CD4-positive, alpha-beta memory T cell (primary cell): Measurements from ENCODE around the gene E4F1. TPM values are rescaled to one million over a fixed set of nuclear protein-coding genes. Genes with fewer than 3 reads are reported as not detected.

Experiments used
- CTCF ChIA-PET: fragments of 350-600 bp; sonication (Branson Sonifier 250); formaldehyde crosslinking; loops from one replicate; lab custom pipeline; 2021; ENCODE audit warnings: inconsistent platforms; ENCODE audit not compliant: partially characterized antibody; lab: Charles Lee
- POLR2A ChIA-PET: fragments of 350-600 bp; sonication (Branson Sonifier 250); formaldehyde crosslinking; loops from one replicate; lab custom pipeline; 2021; ENCODE audit not compliant: partially characterized antibody; lab: Charles Lee
- DNase-seq, 5 donors: peaks; one replicate each; pipeline versions ENCODE4 v3.0.0 to v3.0.0-alpha.2; 2020 to 2022; ENCODE audit warnings: mixed read lengths in 1 of 5
- H3K27ac ChIP-seq: one replicate; pipeline ENCODE4 v1.7.0; 2013; ENCODE audit warnings: low read depth, low read length
- H3K27me3 ChIP-seq: 2 replicates; pipeline ENCODE4 v1.7.0; 2013; ENCODE audit warnings: mild to moderate bottlenecking, low read length, moderate library complexity; ENCODE audit not compliant: insufficient read depth
- H3K36me3 ChIP-seq: 2 replicates; pipeline ENCODE4 v1.7.0; 2013; ENCODE audit warnings: mild to moderate bottlenecking, low read length, moderate library complexity; ENCODE audit not compliant: insufficient read depth
- H3K4me1 ChIP-seq: 2 replicates; pipeline ENCODE4 v1.7.0; 2013; ENCODE audit warnings: mild to moderate bottlenecking, low read length, moderate library complexity; ENCODE audit not compliant: insufficient read depth
- H3K4me3 ChIP-seq, 2 donors: one replicate each; pipeline ENCODE4 v1.7.0; 2013; ENCODE audit warnings: low read length in 2 of 2, mild to moderate bottlenecking in 1 of 2
- H3K9me3 ChIP-seq, 2 donors: one replicate each; pipeline ENCODE4 v1.7.0; 2013; ENCODE audit warnings: low read length in 2 of 2, control low read depth in 1 of 2; ENCODE audit not compliant: control insufficient read depth in 1 of 2
- H3K27ac Mint-ChIP-seq, 7 donors: one replicate each; pipeline ENCODE4 v1.8.0; 2020 to 2021; ENCODE audit warnings: mixed read lengths in 7 of 7, mild to moderate bottlenecking in 6 of 7, inconsistent platforms in 3 of 7, moderate library complexity in 3 of 7
- H3K27me3 Mint-ChIP-seq, 2 donors: one replicate each; pipeline ENCODE4 v1.8.0; 2020 to 2021; ENCODE audit warnings: mixed read lengths in 2 of 2
- H3K36me3 Mint-ChIP-seq, 2 donors: one replicate each; pipeline ENCODE4 v1.8.0; 2020 to 2021; ENCODE audit warnings: mixed read lengths in 2 of 2, inconsistent platforms in 1 of 2, mild to moderate bottlenecking in 1 of 2
- H3K4me1 Mint-ChIP-seq, 4 donors: one replicate each; pipeline ENCODE4 v1.8.0; 2020 to 2021; ENCODE audit warnings: mixed read lengths in 4 of 4, mild to moderate bottlenecking in 1 of 4
- H3K4me3 Mint-ChIP-seq, 8 donors: one replicate each; pipeline ENCODE4 v1.8.0; 2020 to 2021; ENCODE audit warnings: mixed read lengths in 8 of 8, mild to moderate bottlenecking in 7 of 8, moderate library complexity in 6 of 8, inconsistent platforms in 3 of 8
- H3K9me3 Mint-ChIP-seq, 8 donors: one replicate each; pipeline ENCODE4 v1.8.0; 2020 to 2021; ENCODE audit warnings: mixed read lengths in 8 of 8, mild to moderate bottlenecking in 5 of 8, inconsistent platforms in 3 of 8, moderate library complexity in 1 of 8
- intact Hi-C: fragments of 100-400 bp; cut with micrococcal nuclease; formaldehyde crosslinking; loops from one replicate; pipeline ENCODE4 v1.15.1; 2023
- polyA plus RNA-seq, 2 donors: library from polyadenylated mRNA; unstranded; fragments of 300-500 nt; fragmentation: Illumina TruSeq; gene quantifications; one replicate each; pipeline ENCODE4 v1.2.3, GENCODE V29; 2021
- total RNA-seq, 2 experiments: library from RNA; stranded (reverse); gene quantifications; one replicate each; pipeline ENCODE4 v1.2.3, GENCODE V29; 2021

The E4F1 gene
- total and polyA plus RNA-seq, 4 experiments from 2014 or later, result 6.7 to 49.7 (median 33.7) TPM

- Histone ChIP-seq H3K4me3 (no peak overlapping the region), H3K27ac (no peak overlapping the region), H3K36me3 (peaks cover 33% of the 10 kb centered on the region), H3K27me3 (no peaks in the 10 kb centered on the region), H3K9me3 (no peaks in the 10 kb centered on the region), H3K4me1 (no peaks in the 10 kb centered on the region)
- Mint-ChIP-seq H3K27me3 (peaks cover 0 to 1% of the 10 kb centered on the region in 2 donors), H3K27ac (no peak overlapping the region), H3K9me3 (no peaks in the 10 kb centered on the region), H3K4me3 (no peak overlapping the region), H3K36me3 (peaks cover 10 to 26% of the 10 kb centered on the region in 2 donors), H3K4me1 (peaks cover 0 to 9% (median 0%) of the 10 kb centered on the region in 4 donors)
- DNase-seq, result no peak
- POLR2A ChIA-PET, result no interaction called here
- intact Hi-C loops, result no loop called here
- CTCF ChIA-PET, result no interaction called here
Observed at GRCh38 chr16:2234813-2235170, 11.4 kb downstream of the E4F1 start.

- Mint-ChIP-seq H3K36me3 (peaks cover 6 to 21% of the 10 kb centered on the region in 2 donors), H3K4me1 (peaks cover 0 to 9% (median 0%) of the 10 kb centered on the region in 4 donors), H3K4me3 (no peak overlapping the region), H3K27ac (no peak overlapping the region), H3K27me3 (no peaks in the 10 kb centered on the region), H3K9me3 (no peaks in the 10 kb centered on the region)
- intact Hi-C loops, result no loop called here
- H3K27ac ChIP-seq, result no peak overlapping the region
- ChIA-PET CTCF (no interaction called here), POLR2A (no interaction called here)
- H3K4me1 ChIP-seq, result no peaks in the 10 kb centered on the region
- peaks cover 29% of the 10 kb centered on the region for H3K36me3 ChIP-seq
- H3K4me3 ChIP-seq, result no peak overlapping the region
- H3K9me3 ChIP-seq, result no peaks in the 10 kb centered on the region
- DNase-seq, result no peak
- H3K27me3 ChIP-seq, result no peaks in the 10 kb centered on the region
Observed at GRCh38 chr16:2235234-2235651, 11.9 kb downstream of the E4F1 start.

GRCh38 chr16:2235695-2236336 is 12.4 kb downstream of the E4F1 start:
- H3K27ac ChIP-seq, result no peak overlapping the region
- DNase-seq, result no peak
- Mint-ChIP-seq H3K9me3 (no peaks in the 10 kb centered on the region), H3K4me1 (peaks cover 0 to 9% (median 0%) of the 10 kb centered on the region in 4 donors), H3K27me3 (no peaks in the 10 kb centered on the region), H3K27ac (no peak overlapping the region), H3K4me3 (no peak overlapping the region), H3K36me3 (peaks cover 5 to 18% of the 10 kb centered on the region in 2 donors)
- H3K27me3 ChIP-seq, result no peaks in the 10 kb centered on the region
- intact Hi-C loops, result no loop called here
- H3K4me1 ChIP-seq, result no peaks in the 10 kb centered on the region
- peaks cover 29% of the 10 kb centered on the region for H3K36me3 ChIP-seq
- CTCF ChIA-PET, result no interaction called here
- H3K4me3 ChIP-seq, result no peak overlapping the region
- H3K9me3 ChIP-seq, result no peaks in the 10 kb centered on the region
- POLR2A ChIA-PET, result interaction anchor here (0.9 to 1.1 kb wide), 2 partner anchors 17 to 20 kb away, joined by 3 to 5 read pairs; no protein-coding TSS in a partner anchor

- Histone ChIP-seq H3K36me3 (peaks cover 24% of the 10 kb centered on the region), H3K27me3 (no peaks in the 10 kb centered on the region), H3K4me3 (no peak within 1 kb of the TSS), H3K9me3 (no peaks in the 10 kb centered on the region), H3K4me1 (no peaks in the 10 kb centered on the region), H3K27ac (no peak within 1 kb of the TSS)
- POLR2A ChIA-PET, result interaction anchor here (0.9 to 1.1 kb wide), 2 partner anchors 16 to 21 kb away, joined by 3 to 5 read pairs; no protein-coding TSS in a partner anchor
- Mint-ChIP-seq H3K9me3 (no peaks in the 10 kb centered on the region), H3K27ac (no peak within 1 kb of the TSS), H3K36me3 (peaks cover 5 to 15% of the 10 kb centered on the region in 2 donors), H3K4me3 (no peak within 1 kb of the TSS), H3K27me3 (no peaks in the 10 kb centered on the region), H3K4me1 (peaks cover 0 to 9% (median 0%) of the 10 kb centered on the region in 4 donors)
- no peak for DNase-seq
- CTCF ChIA-PET, result no interaction called here
- intact Hi-C loops, result no loop called here
Observed at GRCh38 chr16:2236337-2237101, 13.1 kb downstream of the E4F1 start, which contains the start of gene DNASE1L2. DNASE1L2 (plus strand) TSS chr16:2236444; CDS start chr16:2236817, 373 bp downstream.

- Mint-ChIP-seq H3K27me3 (no peaks in the 10 kb centered on the region), H3K9me3 (no peaks in the 10 kb centered on the region), H3K27ac (no peak overlapping the region), H3K36me3 (peaks cover 5 to 13% of the 10 kb centered on the region in 2 donors), H3K4me3 (no peak overlapping the region), H3K4me1 (peaks cover 0 to 9% (median 0%) of the 10 kb centered on the region in 4 donors)
- POLR2A ChIA-PET, result no interaction called here
- no peaks in the 10 kb centered on the region for H3K27me3 ChIP-seq
- DNase-seq, result no peak
- intact Hi-C loops, result no loop called here
- H3K9me3 ChIP-seq, result no peaks in the 10 kb centered on the region
- H3K4me1 ChIP-seq, result no peaks in the 10 kb centered on the region
- CTCF ChIA-PET, result no interaction called here
- no peak overlapping the region for H3K4me3 ChIP-seq
- peaks cover 19% of the 10 kb centered on the region for H3K36me3 ChIP-seq
- no peak overlapping the region for H3K27ac ChIP-seq
Observed at GRCh38 chr16:2237102-2237482, 13.7 kb downstream of the E4F1 start.

GRCh38 chr16:2237493-2238149 is 14.2 kb downstream of the E4F1 start:
- intact Hi-C loops, result no loop called here
- ChIA-PET POLR2A (interaction anchor here (0.5 kb wide), 1 partner anchor 82 kb away, joined by 3 read pairs; no protein-coding TSS in a partner anchor), CTCF (no interaction called here)
- Histone ChIP-seq H3K9me3 (no peaks in the 10 kb centered on the region), H3K4me3 (no peak overlapping the region), H3K27me3 (no peaks in the 10 kb centered on the region), H3K27ac (no peak overlapping the region), H3K4me1 (no peaks in the 10 kb centered on the region), H3K36me3 (peaks cover 20% of the 10 kb centered on the region)
- no peak for DNase-seq
- Mint-ChIP-seq H3K9me3 (no peaks in the 10 kb centered on the region), H3K27me3 (no peaks in the 10 kb centered on the region), H3K4me1 (peaks cover 0 to 9% (median under 1%) of the 10 kb centered on the region in 4 donors), H3K4me3 (no peak overlapping the region), H3K27ac (no peak overlapping the region), H3K36me3 (peaks cover 8 to 16% of the 10 kb centered on the region in 2 donors)
